Middle frontal gyrus (tissue), 1 donor: ENCODE results near the gene CUL3.
"Not testable (repeated sequence)": the region's sequence is repeated elsewhere in the genome, so short reads cannot be mapped to it uniquely, and the experiment has no call there.

Source experiments
- DNase-seq: peaks from one replicate; pipeline ENCODE4 v3.0.0-alpha.2; 2015; ENCODE audit warnings: low spot score; ENCODE audit errors: extremely low spot score

CUL3 gene

DNA sequence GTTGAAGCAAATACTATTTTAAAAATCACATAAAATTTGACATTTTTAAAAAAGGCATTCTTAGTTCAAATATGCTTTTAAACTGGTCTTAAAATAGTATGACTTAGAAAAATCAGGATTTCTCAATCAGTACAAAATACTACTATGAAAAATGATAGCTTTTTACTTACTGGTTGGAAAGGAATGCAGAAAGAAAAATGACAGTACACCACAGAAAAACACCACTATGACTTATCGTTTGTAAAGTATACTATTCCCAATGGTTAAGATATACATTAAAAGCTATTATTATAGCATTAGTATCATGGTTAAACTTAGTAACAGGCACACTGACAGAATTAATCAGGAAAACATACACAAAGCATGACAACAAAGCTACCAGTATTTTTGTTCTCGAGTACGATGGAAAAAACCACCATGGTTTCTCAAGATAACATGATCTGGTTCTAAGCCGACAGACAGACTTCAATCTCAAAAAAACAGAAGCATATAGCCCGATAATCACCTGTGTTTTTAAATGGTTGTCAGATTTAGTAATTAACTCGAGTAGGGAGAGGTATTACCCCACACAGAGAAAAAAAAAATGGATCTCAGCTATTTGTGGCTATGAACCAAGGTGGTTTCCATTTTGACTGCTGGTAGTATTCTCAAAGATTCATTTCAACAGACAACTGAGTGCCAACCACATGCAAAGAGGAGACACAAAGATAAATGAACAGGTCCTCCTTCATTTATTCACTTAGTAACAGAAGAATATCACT is 39.1 kb downstream of the CUL3 start:
- no peak for DNase-seq

- no peak for DNase-seq
These were observed 41.2 kb downstream of the CUL3 start for GRCh38 chr2:224543939-224544338.

DNA sequence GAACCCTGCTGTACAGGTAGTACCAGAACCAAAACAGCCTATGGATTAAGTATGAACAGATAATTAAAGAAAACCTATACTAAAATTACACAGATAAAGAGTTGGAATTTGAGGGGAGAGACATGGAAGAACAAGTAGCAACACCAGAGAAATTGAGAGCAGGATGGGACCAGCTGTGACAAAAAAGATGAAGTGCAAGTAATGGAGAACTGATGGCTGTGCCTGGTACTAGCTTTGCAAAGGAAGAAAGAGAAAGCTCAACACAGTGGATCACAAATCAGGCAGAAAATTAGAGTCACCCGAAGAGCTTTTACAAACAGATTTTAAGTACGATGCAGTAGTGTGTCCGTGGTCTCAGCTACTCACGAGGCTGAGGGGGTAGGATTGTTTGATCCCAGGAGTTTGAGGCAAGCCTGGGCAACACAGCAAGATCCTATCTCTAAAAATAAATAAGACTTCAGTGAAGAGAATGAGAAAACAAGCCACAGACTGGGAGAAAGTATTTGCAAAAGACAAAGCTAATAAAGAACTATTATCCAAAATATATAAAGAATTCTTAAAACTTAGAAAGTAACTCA is 46.5 kb downstream of the CUL3 start:
- DNase-seq, result no peak

DNA sequence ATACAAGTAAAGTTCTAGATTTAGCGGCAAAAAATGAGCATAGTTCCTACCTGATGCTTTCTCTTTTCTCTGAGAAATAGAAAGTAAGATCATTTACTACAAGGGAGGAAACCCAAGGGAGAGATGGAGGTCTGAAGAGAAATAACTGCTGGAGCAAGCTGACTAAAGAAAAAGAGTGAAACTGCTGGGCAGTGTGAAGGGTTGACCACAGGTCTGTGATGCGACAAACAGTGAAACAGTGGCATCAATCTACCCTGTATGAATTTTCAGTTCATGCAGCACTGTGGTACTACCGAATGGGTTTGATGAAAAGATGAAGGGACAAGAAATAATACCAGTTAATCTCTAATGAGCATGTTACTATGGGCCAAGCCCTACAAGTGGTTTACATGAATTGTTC is 52.2 kb downstream of the CUL3 start:
- no peak for DNase-seq

DNA sequence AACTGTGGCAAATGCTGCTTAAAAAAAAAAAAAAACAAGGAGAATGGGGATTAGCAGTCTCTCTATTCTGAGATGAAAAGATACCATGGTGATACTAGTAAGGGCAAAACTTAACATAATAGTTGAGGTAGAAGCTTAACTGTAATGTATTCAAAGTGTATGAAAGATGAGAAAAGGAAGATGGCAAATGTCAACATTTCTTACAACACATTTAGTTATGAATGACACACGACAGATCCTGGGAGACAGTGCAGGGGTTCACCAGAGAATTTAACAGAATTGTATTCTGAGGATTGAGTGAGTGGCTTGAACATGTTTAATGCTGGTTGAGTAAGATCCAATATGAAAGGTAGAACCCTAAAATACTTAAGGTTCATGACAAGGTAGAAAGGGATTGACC is 52.7 kb downstream of the CUL3 start:
- no peak for DNase-seq

DNA sequence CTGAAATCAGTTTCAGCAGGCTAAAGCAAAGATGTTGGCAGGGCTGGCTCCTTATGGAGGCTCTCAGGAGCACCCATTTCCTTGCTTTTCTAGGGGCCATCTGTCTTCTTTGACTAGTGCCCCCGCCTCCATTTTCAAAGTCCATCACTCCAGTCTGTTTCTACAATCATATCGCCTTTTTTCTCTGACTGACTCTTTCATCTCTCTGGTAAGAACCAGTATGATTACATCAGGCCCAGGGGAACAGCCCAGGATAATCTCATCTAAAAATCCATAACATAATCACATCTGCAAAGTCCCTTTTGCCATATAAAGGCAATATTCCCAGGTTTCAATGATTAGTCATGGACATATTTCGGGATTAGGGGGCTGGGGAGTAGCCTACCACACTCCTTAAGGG is 57.0 kb downstream of the CUL3 start:
- DNase-seq, result no peak

DNA sequence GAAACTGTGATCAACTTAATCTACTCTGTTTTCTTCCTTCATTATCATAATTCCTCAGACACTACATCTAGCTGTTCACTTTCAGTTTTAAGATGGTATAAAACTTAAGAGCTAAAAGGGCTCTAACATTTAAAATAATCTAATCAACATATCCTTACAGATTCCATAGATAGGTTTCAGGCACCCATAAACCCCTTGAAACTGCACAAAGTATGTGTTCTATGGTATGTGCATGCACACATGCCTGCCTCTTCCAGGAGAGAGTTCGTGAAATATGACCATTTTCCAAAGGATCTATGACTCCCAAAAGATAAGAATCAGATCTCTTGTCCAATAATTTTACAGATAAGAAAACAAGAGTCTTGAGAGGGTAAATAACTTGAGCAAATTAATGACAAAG is 59.4 kb downstream of the CUL3 start:
- no peak for DNase-seq

DNA sequence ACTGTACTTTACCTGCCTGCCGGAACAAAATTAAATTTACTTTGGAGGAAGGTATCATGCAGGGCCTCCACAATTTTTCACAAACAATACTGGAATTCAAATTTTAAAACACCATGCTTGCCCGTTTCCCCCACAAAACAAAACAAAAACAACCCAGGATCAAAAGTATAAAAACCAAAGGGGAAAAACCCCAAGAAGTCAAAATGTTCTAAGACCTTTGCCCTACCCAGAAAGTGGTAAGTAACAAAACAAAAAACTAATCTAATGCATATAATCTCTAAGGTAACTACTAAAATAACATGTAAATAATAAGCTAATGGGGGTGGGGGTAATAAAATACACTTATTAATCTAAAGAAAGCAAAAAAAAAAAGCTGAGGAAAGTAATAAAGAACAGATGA is 60.5 kb downstream of the CUL3 start:
- no peak for DNase-seq

DNA sequence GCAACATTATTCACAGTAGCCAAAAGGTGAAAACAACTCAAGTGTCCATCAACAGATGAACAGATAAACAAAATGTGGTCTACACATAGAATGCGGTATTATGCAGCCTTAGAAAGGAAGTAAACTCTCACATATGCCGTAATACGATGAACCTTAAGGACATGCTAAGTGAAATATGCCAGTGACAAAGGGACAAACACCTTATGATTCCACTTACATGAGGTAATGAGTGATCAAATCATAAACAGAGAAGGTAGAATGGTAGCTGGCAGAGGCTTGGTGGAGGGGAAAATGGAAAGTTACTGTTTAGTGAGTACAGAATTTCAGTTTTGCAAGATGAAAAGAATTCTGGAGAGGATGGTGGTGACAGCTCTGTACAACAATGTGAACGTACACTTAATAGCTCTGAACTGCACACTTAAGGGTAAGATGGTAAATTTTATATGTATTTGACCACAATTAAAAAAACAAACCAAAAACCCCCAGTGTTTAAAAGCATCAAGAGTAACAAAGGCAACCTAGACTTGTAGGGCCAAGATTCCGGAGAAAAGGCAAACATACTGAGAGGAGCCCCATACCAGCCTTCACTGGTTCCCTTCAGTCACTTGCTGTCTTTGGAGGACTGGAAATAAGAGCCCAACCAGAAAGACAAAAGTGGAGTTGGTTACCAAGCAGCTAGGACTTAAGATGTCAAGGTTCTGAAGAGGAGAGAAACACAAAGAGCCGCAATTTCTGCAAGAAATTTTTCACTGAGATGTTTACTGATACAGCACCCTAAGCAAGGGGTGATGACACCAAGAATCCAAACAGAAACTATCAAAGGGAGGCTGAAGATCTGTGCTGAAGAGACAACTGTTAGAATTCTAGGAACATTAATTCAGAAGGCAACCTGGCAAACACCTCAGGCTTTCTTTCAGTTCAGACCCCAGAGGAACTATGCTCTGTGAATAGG is 61.3 kb downstream of the CUL3 start:
- no peak for DNase-seq

- not testable (repeated sequence) for DNase-seq
These were observed 62.7 kb downstream of the CUL3 start for GRCh38 chr2:224522483-224522882.

DNA sequence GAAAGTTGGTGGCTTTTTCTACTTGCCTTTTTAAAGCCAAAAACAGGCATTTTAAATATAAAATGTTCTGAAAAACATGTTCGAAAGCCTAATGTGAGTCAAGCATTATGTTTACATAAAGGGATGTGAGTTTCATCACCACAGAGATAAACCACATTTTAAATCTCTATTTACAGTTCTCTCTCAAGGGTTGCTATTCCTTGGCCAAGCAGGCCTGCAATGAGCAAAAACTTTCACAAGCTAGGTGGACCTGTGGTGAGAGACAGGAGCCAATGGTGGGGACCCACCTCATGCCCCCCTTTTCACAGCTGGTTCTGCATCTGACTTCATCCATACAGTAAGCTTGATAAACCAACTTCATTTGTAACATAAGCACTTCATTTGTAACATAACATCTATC is 65.1 kb downstream of the CUL3 start:
- no peak for DNase-seq

GRCh38 chr2:224518806-224519580 is 66.2 kb downstream of the CUL3 start:
- no peak for DNase-seq

- no peak for DNase-seq
These were observed 67.2 kb downstream of the CUL3 start for GRCh38 chr2:224517963-224518362.

GRCh38 chr2:224516393-224516792 is 68.8 kb downstream of the CUL3 start:
- not testable (repeated sequence) for DNase-seq

GRCh38 chr2:224513991-224514390 is 71.2 kb downstream of the CUL3 start:
- no peak for DNase-seq

DNA sequence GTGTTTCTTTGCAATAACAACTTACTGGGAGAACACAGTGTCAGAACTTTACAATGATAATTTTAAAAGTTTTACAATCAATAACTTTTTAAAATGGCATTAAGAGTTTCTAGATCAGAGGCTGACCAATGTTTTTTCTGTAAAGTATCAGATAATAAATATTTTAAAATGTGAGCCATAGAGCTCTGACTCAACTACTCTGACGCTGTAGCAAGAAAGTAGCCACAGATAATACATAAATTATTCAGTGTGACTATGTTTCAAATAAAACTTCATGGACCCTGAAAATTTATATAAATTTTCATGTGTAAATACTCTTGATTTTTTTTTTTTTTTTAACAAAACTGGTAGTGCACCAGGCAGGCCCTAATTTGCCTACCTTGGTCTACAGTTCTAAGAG is 77.4 kb downstream of the CUL3 start:
- DNase-seq, result no peak

DNA sequence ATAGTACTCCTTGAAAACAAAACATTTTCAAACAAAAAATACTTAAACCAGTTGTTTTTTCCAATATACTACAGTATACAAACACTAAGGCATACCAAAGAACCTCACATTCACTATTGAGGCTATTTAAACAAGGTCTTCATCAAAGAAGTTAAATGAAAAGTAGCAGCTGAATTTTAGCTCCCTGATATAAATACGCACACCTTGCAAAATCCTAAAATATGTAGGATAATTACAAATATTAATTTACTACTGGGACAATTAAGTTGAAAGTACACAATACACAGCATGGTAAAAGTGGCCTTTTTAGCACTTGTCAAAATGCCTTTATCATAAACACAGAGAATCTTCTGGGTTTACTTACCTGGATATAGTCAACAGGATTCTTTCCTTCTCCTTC is 78.7 kb downstream of the CUL3 start:
- DNase-seq, result no peak

DNA sequence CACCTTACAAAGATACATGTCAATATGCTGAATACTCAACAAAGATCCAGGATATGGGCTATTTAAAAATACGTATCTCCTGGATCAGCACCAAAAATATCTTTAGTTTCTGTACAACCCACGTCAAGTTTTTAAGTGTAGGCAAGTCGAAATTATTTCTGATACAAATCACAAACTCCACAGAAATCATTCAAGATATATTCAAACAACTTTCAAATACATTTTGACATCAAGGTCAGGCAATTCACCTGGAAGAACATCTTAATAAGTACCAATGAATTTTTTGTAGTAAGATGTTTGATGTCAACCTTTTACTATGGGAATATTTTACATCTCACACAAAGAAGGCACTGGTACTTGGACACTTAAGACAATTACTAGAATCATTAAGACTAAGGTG is 86.2 kb downstream of the CUL3 start:
- DNase-seq, result no peak

- no peak for DNase-seq
These were observed 92.6 kb downstream of the CUL3 start for GRCh38 chr2:224492531-224492930.

- not testable (repeated sequence) for DNase-seq
These were observed 97.2 kb downstream of the CUL3 start for GRCh38 chr2:224487940-224488339.
